CD4-positive, alpha-beta T cell treated with Interleukin-17A for 1 hour (primary cell): ENCODE data around the gene ADARB2.

ENCODE experiments used
- DNase-seq: peaks from one replicate; pipeline ENCODE4 v3.0.0-alpha.2; 2020

ADARB2 gene

GRCh38 chr10:1608851-1609647, 128.3 kb downstream of the ADARB2 start:
- DNase-seq, result no peak

- no peak for DNase-seq
These were observed 128.9 kb downstream of the ADARB2 start for GRCh38 chr10:1608408-1608807.

DNA sequence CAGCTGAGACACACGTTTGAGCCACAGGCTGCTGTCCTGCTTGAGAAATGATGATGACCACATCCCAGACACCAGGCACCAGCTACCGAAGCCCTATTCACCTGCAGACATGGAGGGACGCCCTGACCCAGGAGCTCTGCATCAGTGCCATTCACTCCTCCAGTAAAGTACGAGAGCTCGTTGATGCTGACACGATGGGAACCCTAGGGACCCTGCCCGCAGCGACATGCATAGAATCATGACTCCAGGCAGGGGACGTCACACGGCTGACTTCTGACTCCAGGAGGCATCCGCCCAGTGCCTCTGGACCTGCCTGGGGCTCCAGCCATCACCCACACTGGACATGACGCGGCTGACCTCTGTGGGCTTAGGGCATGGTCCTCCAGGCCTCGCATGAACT, 129.9 kb downstream of the ADARB2 start:
- DNase-seq, result no peak

DNA sequence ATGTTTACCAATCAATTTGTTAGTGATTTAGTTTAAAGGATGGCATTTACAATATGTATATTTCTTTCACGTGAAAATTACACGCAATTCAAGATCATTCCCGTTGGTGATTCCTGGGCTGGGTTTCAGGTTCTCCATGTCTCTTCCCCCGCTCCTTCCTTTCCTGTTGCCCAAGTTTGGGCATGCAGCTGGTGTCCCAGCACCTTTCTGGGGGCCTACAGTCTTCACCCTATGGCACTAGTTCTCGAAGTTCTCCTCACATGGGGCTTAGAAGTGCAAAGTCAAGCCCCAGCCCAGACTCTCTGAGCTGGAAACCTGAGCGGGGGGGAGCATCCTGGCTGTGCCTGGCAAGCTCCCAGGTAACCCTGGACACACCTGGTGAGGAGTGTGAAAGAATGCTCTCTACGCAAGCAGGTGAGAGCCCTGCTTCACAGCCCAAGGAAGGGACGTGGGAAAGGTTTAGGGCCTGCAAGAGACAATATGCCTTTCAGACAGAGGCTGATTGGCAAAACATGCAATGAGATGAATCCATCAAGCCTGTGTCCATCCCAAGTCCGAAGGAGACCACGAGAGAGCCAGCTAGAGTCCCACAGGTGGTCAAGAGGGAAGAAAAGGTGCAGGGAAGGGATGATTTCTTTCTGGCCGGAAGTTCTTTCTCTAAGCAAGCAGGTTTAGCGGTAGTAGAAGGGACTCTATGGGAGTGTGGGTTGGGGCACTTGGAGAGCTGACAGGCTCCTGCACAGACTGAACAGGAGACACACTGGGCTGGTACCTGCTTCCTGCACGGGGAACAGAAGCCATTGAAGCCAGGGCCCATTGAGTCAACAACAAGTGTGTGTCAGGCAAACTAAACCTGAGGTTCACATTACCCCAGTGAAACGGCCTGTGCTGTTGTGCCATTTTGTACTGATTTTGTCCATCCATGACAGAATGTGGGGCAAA, 131.1 kb downstream of the ADARB2 start:
- no peak for DNase-seq

DNA sequence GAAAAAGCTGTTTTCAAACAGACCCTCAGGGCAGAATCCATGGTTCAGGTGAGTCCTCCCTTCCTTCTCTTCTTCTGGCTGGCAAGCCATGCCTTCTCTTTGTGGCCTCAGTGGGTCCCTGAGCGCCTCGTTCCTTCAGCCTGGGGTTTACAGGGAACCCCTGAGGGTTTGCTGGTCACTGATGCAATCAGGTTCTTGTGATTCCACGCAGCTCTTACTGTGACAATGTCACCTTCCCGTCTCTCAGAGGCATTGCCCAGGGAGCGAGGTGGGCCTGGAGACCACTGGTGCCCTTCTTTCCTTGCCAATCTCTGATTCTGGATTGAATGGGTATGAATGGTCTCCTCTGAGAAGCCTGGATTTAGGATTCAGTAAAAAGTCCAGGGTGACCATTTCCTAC, 132.2 kb downstream of the ADARB2 start:
- no peak for DNase-seq

DNA sequence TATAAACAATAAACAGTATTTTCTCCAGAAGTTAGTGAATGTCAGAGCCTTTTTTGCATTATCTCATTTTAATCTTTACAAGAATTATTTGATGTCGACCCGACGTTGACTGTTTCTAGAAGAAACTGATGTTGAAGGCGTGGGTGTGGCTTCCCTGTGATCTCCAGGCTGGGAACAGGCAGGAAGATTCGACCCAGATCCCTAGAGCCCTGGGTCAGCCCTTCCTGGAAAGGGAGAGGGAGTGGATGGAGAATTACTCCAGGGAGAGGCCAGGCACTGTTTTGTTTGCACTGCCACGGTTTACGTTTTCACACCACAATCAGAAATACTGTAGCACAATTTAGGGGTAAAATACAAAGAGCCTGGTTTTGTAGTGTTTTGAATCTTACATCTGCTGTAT, 133.1 kb downstream of the ADARB2 start:
- DNase-seq, result no peak

- DNase-seq, result no peak
These were observed 134.1 kb downstream of the ADARB2 start for GRCh38 chr10:1603181-1603580.

DNA sequence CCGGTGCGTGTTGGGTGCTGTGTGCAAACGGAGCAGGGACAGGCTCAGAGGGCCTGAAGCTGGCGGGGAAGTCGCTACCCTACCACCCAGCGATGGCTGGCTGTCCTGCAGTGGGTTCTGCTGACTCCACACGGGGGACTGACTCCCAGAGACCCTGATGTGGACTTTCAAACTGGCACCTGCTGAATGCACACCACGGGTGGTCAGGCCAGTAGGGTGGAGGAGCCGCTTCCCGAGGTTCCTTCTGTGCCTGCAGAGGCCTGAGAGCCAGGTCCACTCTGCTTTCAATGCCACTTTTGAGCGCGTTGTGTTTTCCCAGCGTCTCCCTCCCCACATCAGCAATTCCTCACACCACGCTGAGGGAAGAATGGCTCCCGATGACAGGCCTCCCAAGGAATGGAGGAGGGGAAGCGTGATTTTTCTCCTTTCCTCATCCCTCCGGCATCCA, 135.3 kb downstream of the ADARB2 start:
- DNase-seq, result no peak

- no peak for DNase-seq
These were observed 135.9 kb downstream of the ADARB2 start for GRCh38 chr10:1601406-1601805.

- no peak for DNase-seq
These were observed 136.5 kb downstream of the ADARB2 start for GRCh38 chr10:1600861-1601260.

GRCh38 chr10:1598393-1599153, 138.8 kb downstream of the ADARB2 start:
- no peak for DNase-seq

DNA sequence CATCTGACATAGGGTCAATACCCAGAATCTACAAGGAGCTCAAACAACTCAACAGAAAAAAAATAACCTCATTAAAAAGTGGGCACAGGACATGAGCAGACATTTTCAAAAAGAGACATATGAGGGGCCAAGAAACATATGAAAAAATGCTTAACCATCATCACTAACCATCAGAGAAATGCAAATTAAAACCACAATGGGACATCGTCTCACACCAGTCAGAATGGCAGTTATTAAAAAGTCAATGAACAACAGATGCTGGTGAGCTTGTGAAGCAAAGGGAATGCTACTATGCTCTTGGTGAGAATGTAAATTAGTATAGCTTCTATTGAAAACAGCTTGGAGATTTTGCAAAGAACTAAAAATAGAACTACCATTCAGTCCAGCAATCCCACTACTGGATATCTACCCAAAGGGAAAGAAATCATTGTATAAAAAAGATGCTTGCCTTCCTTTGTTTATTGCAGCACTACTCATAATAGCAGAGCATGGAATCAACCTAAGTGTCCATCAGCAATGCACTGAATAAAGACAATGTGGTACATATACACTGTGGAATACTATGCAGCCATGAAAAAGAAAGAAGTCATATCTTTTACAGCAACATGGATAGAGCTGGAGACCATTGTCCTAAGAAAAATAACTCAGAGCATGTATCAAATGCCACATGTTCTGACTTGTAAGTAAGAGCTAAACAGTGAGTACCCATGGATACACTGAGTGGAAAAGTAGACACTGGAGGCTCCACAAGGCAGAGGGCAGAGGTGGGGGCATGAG, 139.8 kb downstream of the ADARB2 start:
- no peak for DNase-seq

- DNase-seq, result no peak
These were observed 140.7 kb downstream of the ADARB2 start for GRCh38 chr10:1596482-1597099.

- no peak for DNase-seq
These were observed 141.6 kb downstream of the ADARB2 start for GRCh38 chr10:1595726-1596125.

GRCh38 chr10:1595242-1595600, 142.1 kb downstream of the ADARB2 start:
- DNase-seq, result no peak

DNA sequence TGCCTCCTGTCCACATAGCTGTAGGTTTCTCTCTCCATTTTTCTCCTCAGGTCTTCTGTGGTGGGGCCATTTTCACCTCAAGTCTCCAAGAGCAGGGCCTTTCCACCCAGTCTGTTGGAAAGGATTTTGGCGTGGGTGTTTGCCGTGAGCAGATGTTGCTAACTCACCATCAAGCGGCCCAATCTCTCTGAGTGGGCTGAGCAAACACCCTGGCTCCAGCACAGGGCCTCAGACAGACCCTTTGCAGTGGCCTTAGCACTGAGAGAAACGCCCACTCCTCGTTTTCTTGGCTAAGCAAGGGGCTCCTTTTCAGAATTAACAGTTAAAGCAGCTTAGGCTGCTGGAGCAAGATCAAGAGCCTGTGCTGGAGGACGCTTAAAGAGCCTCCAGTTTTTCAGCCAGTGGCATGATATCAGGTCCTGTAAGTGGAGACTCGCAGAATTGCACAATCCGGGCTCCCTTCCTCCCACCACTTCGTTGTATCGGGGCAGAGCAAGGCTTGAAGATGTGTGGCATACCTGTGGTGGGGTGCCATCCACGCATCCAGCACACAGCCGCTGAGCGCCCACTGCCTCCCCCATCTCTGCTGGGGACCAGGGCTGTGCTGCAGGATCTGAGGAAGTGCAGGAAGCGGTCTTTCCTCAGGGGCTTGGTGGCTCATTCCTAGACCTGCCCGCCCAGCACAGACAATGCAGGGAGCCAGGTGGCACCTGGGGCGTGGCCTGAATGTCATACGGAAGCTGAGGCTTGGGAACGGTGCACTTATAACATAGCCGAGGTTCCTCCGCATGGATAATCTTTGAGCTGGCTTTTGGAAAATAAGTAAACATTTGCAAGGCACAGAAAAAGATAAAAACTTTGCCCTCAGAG, 142.7 kb downstream of the ADARB2 start:
- DNase-seq, result no peak

DNA sequence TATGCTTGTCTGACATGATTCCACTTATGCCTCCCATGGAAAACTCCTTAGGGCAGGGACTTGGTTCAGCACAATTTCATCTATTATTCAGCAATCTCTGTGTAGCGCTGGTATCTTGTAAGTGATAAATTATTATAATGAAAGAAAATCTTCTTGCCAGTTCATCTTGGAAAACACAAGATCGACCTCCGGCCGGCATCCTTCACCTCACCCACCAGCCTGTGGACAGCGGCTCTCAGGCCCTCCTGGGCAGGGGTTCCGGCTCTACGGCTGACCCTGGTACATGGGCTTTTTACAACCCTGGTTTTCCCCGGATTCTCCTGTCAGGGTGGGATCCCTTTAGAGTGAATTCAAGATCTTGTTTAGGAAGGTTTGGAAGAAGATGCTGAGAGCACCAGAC, 145.6 kb downstream of the ADARB2 start:
- no peak for DNase-seq

DNA sequence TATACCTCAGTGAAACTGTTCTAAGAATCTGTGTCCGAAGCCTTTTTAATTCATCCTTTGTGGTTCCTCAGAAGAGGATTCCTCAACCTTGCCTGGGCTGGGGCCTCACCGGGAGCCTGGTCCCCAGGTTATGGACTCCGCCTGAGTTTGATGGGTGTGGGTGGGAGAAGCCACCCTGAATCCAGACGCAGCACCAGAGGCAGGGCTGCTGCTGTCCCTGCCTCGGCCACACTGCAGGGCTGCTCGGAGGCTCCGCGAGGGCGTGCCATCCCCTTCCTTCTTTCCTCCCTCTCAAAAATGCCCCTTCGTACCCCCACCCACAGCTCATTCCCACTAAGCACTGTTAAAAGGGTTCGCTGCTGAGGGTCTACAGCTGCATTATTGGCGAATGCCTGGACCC, 146.3 kb downstream of the ADARB2 start:
- no peak for DNase-seq

GRCh38 chr10:1589257-1589656, 148.1 kb downstream of the ADARB2 start:
- no peak for DNase-seq

DNA sequence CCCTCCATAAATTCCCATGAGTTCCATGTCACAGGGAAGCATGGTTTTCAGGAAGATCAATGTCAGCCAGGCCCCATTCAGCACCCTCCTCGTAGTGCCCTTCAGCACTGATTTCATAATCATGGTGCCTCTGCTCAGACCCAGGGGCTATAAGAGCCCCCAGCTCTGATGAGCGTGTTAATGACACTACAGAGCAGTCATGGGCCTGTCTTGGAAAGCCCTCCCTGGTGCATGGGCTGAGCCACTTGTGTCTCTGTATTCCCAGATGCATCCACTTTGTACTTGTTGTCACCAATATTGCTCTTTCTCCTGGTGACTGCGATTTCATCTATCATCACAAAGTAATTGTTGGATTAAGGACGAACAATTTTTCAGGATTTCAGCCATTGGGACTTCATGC, 154.6 kb downstream of the ADARB2 start:
- DNase-seq, result no peak

DNA sequence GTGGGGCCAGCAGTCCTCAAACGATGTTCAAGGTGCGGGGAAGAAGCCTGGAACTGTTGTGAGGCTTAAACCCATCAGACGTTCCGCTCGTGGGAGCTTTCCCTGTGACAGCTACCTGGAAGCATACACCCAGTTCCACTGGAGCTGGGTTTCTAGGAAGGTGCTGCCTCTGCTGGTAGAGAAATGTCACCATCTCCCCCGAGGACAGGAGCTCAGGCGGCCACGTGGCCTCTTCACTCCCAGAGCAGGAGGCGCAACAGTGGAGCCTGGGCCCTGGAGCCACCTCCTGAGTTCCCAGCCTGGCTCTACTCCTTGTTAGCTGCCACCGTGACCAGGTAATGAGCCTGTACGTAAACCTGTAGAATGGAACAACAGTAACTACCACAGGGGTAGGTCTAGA, 156.1 kb downstream of the ADARB2 start:
- no peak for DNase-seq
